Adrenal gland (tissue), 12 donors: Measurements from ENCODE around the gene SLC30A2. TPM values are rescaled to one million over a fixed set of nuclear protein-coding genes. Genes with fewer than 3 reads are reported as not detected.

Experiments
- DNase-seq, 7 donors: peaks; one replicate each; pipeline ENCODE4 v3.0.0-alpha.2; 2019 to 2020
- H3K27ac ChIP-seq, 5 donors: fragments of 200-600 bp; sonication (generic) in 4 of 5; 1 replicate in 3 of 5; 2 replicates in 2 of 5; pipeline versions ENCODE4 v1.5.1 to v1.8.0; 2016 to 2020; ENCODE audit warnings: mild to moderate bottlenecking in 1 of 5
- H3K27me3 ChIP-seq: fragments of 200-600 bp; 2 replicates; pipeline ENCODE4 v1.8.0; 2021
- H3K36me3 ChIP-seq, 2 donors: fragments of 200-600 bp; replicated peaks in 1 of 2; 1 replicate in 1 of 2; 2 replicates in 1 of 2; pipeline versions ENCODE4 v1.5.1 to v1.8.0; 2018 to 2022
- H3K4me1 ChIP-seq, 2 donors: fragments of 200-600 bp; replicated peaks in 1 of 2; 1 replicate in 1 of 2; 2 replicates in 1 of 2; pipeline versions ENCODE4 v1.5.1 to v1.8.0; 2018 to 2021
- H3K4me3 ChIP-seq, 4 donors: fragments of 200-600 bp; sonication (generic) in 3 of 4; one replicate each; pipeline ENCODE4 v1.5.1; 2016 to 2018
- H3K9me3 ChIP-seq, 3 donors: fragments of 200-600 bp; sonication (generic) in 1 of 3; replicated peaks in 1 of 3; 1 replicate in 2 of 3; 2 replicates in 1 of 3; pipeline versions ENCODE4 v1.5.1 to v1.8.0; 2016 to 2021
- POLR2A ChIP-seq, 2 donors: fragments of 450-650 bp; IDR thresholded peaks; one replicate each; pipeline ENCODE4 v1.6.1; 2017; ENCODE audit warnings: antibody characterized with exemption in 2 of 2, mild to moderate bottlenecking in 2 of 2, moderate library complexity in 1 of 2
- WGBS, 4 donors: extraction: QIAGEN DNeasy Blood & Tissue Kit in 2 of 4; methylation state at CpG; one replicate each; pipeline versions ENCODE4 v1.1.5 to v1.1.7; 2013 to 2017; 5-methylcytosine and 5-hydroxymethylcytosine counted together
- intact Hi-C, 2 donors: fragments of 100-400 bp; cut with DNase I; formaldehyde crosslinking; loops; one replicate each; pipeline versions ENCODE4 v1.14.1 to v1.15.0; 2022 to 2023
- polyA plus RNA-seq, 3 donors: library from polyadenylated mRNA; stranded (reverse); fragments of 200-250 nt in 2 of 3; fragments of 350-450 nt in 1 of 3; fragmentation: Illumina TruSeq in 1 of 3; extraction: RNeasy Lipid Tissue Mini Kit (QIAGEN cat#74804) in 1 of 3; gene quantifications; one replicate each; pipeline ENCODE4 v1.2.3, GENCODE V29; 2013 to 2014
- total RNA-seq, 9 donors: library from RNA; depleted of rRNA in 4 of 9; stranded (reverse); fragments of >200 nt in 4 of 9; fragments of 120-200 nt in 1 of 9; fragmentation: NEBNext Ultra II Directional in 1 of 9; extraction: Animal tissue kit (Norgen Biotek cat#: 25700) in 1 of 9; gene quantifications; one replicate each; pipeline versions ENCODE4 v1.1.0 to v1.2.4, GENCODE V29; 2013 to 2023
- TF ChIP-seq, protein P1 (sequence below), 6 experiments: fragments of 450-650 bp in 4 of 6; fragments of 200-600 bp in 2 of 6; sonication (generic) in 1 of 6; IDR thresholded peaks; 1 replicate in 5 of 6; 2 replicates in 1 of 6; pipeline versions ENCODE4 v1.5.1 to v1.8.0; 2016 to 2021; ENCODE audit warnings: antibody characterized with exemption in 6 of 6, mild to moderate bottlenecking in 2 of 6, moderate library complexity in 1 of 6
- donor health status: healthy with polysubstance abuse.
- donor health status: Bipolar disorder and iron deficiency.
- donor health status: DM: yes; HTN: yes; CAD: no.
- donor health status: DM: no; HTN: no; CAD: no.
- donor health status: DM: no; HTN: no; CAD: no.
- donor health status: DM: yes; HTN: yes; CAD: no.

Gene SLC30A2
- total and polyA plus RNA-seq, 12 donors = 0.06 to 4.8 (median 0.47) TPM

DNA sequence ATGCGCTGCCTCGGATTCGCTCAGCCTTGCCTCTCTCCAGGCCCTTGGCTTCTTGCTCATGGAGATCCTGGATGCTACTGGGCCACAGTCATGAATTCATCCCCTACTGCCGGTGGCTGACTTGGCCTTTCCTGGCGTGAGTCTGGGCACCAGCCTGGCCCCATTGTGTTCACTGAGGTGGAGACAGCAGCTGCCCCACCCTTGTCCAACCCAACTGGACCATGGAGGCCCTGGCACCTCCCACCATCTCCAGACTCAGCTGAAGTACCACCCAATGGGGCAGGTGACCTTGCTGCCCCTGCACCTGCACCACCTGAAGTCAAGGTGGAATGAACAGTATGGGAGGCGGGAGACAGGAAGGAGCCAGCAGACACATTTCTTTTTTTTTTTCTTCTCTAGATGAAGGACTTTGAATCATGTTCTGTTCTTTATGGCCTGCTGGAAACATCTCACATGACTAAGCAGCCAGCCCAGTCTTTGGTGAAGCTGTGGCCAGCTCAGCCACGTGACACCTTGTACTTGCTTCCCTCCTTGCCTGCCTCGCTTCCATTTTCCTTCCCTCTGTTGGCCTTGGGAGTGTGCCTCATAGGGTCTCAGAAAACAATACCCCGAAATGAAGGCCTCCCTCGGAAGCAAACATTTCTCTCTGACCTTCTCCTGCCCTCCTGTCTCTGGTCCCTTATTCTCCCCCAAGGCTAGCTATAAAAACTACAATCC is 3.8 kb upstream of the SLC30A2 start:
- Histone ChIP-seq H3K4me1 (peaks cover 0 to 14% of the 10 kb centered on the region in 2 donors), H3K36me3 (no peaks in the 10 kb centered on the region), H3K4me3 (no peak overlapping the region), H3K27me3 (peaks cover 28% of the 10 kb centered on the region), H3K27ac (no peak overlapping the region), H3K9me3 (no peaks in the 10 kb centered on the region)
- 58 to 73% (median 61%) methylated on average over 9 to 10 of the region's 10 CpGs for WGBS, 4 donors
- intact Hi-C loops = no loop called here
- peak in 6 of 7 donors; percentile 34 to 75 (median 52) for DNase-seq
- no peak for TF ChIP-seq POLR2A (IDR thresholded peaks at IDR 0.05)
- TF ChIP-seq, protein P1, sequence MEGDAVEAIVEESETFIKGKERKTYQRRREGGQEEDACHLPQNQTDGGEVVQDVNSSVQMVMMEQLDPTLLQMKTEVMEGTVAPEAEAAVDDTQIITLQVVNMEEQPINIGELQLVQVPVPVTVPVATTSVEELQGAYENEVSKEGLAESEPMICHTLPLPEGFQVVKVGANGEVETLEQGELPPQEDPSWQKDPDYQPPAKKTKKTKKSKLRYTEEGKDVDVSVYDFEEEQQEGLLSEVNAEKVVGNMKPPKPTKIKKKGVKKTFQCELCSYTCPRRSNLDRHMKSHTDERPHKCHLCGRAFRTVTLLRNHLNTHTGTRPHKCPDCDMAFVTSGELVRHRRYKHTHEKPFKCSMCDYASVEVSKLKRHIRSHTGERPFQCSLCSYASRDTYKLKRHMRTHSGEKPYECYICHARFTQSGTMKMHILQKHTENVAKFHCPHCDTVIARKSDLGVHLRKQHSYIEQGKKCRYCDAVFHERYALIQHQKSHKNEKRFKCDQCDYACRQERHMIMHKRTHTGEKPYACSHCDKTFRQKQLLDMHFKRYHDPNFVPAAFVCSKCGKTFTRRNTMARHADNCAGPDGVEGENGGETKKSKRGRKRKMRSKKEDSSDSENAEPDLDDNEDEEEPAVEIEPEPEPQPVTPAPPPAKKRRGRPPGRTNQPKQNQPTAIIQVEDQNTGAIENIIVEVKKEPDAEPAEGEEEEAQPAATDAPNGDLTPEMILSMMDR (IDR thresholded peaks at IDR 0.05) = no peak

DNA sequence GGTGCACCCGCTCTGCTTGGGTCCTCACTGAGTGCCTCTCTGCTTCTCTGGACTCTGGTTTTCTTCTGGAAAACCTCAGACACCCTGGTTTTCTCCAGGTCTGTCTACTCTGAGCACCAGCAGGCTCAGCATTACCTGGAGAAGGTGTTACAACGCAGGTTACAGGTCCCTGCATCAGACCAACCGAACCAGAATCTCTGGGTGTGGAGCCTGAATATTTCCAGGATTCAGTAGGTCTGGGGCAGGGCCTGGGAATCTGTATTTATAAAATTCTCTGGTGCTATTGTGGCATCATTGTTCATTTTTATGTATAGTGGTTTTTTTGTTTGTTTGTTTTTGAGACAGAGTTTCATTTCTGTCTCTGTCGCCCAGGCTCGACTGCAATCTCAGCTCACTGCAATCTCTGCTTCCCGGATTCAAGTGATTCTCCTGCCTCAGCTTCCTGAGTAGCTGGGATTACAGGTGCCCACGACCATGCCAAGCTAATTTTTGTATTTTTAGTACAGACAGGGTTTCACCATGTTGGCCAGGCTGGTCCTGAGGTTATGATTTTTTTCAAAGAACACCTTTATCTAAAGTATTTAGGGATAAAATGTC is 1.5 kb upstream of the SLC30A2 start:
- H3K36me3 ChIP-seq = no peaks in the 10 kb centered on the region
- peaks cover 33% of the 10 kb centered on the region for H3K27me3 ChIP-seq
- no peak for DNase-seq
- intact Hi-C loops = no loop called here
- H3K4me3 ChIP-seq = no peak overlapping the region
- peaks cover 0 to 14% of the 10 kb centered on the region in 2 donors for H3K4me1 ChIP-seq
- WGBS, 4 donors = 73 to 83% (median 78%) methylated on average over 7 of the region's 7 CpGs
- no peak overlapping the region for H3K27ac ChIP-seq
- H3K9me3 ChIP-seq = no peaks in the 10 kb centered on the region
- TF ChIP-seq, protein P1 (IDR thresholded peaks at IDR 0.05) = no peak
- TF ChIP-seq POLR2A (IDR thresholded peaks at IDR 0.05) = no peak

DNA sequence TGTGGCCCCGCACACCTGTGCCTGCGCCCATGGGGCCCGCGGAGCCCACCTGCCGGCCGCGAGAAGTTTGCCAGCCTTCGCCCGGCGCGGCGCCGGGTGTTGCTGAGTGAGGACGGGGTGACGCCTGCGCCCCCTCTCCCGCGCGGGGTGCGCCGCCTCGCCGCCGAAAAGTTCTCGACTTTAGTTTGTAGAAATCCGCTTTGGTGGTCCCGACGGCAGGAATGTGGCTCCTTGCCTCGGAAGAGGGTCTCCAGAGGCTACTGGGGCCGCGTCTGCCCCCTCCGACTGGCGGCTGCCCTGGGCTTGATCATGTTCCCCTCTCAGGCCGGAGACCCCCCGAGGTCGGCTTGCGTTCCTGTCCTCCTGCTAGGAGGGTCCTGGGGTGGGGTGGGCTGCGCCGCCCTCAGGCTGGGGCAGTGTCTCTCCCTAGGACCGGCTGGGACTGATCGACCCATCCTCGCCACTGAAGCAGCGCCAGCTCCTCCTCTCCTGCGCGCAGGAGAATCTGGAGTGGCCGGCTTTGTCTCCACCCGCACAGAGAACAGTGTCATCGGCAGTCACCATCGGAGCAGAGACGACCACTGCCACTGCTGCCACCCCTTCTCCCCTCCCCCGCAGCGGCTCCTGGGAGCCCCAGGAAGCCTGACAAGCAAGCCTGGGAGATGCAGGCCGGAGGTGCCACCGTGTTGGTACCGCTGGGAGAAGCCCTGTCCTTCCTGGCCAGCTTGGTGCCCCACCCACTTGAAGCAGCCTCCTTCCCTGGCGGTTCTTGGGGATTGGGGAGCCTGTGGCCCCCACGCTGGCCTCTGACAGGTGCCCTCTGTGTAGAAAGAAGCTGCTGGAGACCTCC is 553 bp upstream of the SLC30A2 start:
- Histone ChIP-seq H3K27me3 (peaks cover 33% of the 10 kb centered on the region), H3K4me1 (peaks cover 0 to 14% of the 10 kb centered on the region in 2 donors), H3K4me3 (peak overlapping the region in 1 of 4 donors; percentile 38), H3K27ac (no peak overlapping the region), H3K9me3 (no peaks in the 10 kb centered on the region), H3K36me3 (no peaks in the 10 kb centered on the region)
- no peak for TF ChIP-seq POLR2A (IDR thresholded peaks at IDR 0.05)
- TF ChIP-seq, protein P1 (IDR thresholded peaks at IDR 0.05) = no peak
- WGBS, 4 donors = 10 to 25% (median 15%) methylated on average over 4 to 57 of the region's 57 CpGs
- DNase-seq = no peak
- intact Hi-C loops = no loop called here
